ENCODE measurements around the gene KRT9. TPM values are rescaled to one million over a fixed set of nuclear protein-coding genes. Genes with fewer than 3 reads are reported as not detected.

The KRT9 gene, protein sequence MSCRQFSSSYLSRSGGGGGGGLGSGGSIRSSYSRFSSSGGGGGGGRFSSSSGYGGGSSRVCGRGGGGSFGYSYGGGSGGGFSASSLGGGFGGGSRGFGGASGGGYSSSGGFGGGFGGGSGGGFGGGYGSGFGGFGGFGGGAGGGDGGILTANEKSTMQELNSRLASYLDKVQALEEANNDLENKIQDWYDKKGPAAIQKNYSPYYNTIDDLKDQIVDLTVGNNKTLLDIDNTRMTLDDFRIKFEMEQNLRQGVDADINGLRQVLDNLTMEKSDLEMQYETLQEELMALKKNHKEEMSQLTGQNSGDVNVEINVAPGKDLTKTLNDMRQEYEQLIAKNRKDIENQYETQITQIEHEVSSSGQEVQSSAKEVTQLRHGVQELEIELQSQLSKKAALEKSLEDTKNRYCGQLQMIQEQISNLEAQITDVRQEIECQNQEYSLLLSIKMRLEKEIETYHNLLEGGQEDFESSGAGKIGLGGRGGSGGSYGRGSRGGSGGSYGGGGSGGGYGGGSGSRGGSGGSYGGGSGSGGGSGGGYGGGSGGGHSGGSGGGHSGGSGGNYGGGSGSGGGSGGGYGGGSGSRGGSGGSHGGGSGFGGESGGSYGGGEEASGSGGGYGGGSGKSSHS
- total RNA-seq = not detected in 2 replicates

DNA sequence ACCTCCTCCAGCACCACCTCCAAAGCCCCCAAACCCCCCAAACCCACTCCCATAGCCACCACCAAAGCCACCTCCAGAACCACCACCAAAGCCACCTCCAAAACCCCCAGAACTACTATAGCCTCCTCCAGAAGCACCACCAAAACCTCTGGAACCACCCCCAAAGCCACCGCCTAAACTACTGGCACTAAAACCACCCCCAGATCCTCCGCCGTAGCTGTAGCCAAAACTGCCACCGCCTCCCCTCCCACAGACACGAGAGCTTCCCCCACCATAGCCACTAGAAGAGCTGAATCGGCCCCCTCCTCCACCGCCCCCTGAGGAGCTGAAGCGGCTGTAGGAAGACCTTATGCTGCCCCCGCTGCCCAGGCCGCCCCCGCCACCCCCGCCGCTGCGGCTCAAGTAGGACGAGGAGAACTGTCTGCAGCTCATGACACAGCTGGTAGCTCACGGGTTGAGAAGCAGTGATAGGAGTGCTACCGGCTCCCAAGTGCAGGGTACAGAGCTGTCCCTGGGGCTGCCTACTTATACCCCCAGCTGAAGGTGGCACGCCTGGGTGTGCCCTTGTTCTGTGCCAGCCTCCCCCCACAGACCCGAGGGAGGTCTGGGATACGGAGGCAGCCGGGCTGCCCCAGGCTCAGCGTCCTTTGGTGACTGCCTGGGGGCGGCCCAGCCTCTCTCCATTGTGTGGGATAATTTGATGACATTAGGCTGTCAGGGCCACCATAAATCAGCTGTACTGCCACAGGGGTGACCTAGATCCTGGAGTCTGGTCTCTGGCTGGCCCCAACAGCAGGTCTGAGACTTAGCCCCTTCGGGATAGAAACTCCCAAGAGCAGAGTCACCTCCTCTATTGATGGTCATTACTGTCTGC lies at the start of gene KRT9:
KRT9 (minus strand) TSS at position 499 of the 874 bp plus-strand sequence; CDS start at position 432, 67 bp downstream.

GRCh38 chr17:41612376-41613160 lies 40.7 kb upstream of the KRT9 start, which contains the start of gene KRT16:
KRT16 (minus strand) TSS chr17:41612767; CDS start chr17:41612688, 79 bp downstream.

DNA sequence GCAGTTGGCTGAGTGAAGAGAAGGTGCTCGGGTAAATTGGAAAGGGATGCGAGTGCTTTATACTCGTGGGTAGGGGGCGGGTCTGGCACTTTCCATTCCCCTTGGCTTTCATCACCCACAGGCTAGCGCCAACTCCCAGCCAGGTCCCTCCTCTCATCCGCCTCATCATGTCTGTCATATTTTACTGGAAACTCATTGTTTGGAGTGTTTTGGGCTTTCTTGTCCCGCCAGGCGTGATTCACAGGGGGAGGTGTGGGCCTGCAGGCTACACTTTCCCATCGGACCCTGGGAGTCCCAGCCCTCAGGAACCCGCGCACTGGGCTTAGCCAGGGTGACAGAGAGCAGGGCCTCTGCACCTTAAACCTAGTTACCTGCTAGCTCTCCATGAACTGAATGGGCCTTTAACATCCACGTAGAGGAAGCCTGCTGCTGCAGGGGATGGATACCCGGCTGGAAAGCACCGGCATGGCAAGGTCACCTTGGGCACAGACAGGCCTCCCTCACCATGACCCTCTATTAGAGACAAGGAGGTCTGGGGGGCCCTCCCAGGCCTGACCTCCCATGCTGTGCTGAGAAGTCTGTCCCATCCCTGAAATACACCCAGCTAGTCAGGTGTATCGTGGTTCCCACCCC lies 15.1 kb upstream of the KRT9 start, which contains the start of gene KRT14:
KRT14 (minus strand) TSS at position 33 of the 633 bp plus-strand sequence. CDS start 61 bp downstream, outside the sequence.

GRCh38 chr17:41518789-41519449 lies 52.9 kb downstream of the KRT9 start, which contains the start of gene KRT15:
KRT15 (minus strand) TSS chr17:41518890; CDS start chr17:41518827, 63 bp downstream.

Other genes with a start within 250 kb of the KRT9 start
- not detected in 2 replicates for gene KRT33A, start 221.2 kb downstream of the KRT9 start, total RNA-seq
- gene KRT33B, start 202.2 kb downstream of the KRT9 start, total RNA-seq = not detected in 2 replicates
- 0.37 and 0.59 TPM in 2 replicates for gene KRT34, start 189.8 kb downstream of the KRT9 start, total RNA-seq
- not detected in 2 replicates for gene KRT31, start 174.5 kb downstream of the KRT9 start, total RNA-seq
- not detected in 2 replicates for gene KRT37, start 147.5 kb downstream of the KRT9 start, total RNA-seq
- gene KRT38, start 131.1 kb downstream of the KRT9 start, total RNA-seq = not detected in 2 replicates
- gene KRT32, start 104.7 kb downstream of the KRT9 start, total RNA-seq = not detected in 2 replicates
- gene KRT35, start 90.9 kb downstream of the KRT9 start, total RNA-seq = not detected in 2 replicates
- gene KRT36, start 82.1 kb downstream of the KRT9 start, total RNA-seq = not detected in 2 replicates
- gene KRT13, start 66.4 kb downstream of the KRT9 start, total RNA-seq = not detected in 2 replicates
- 0.78 TPM in 1 of 2 replicates, not detected in the other for gene KRT15, start 53.2 kb downstream of the KRT9 start, total RNA-seq
- 3.7 and 12.5 TPM in 2 replicates for gene KRT19, start 43.8 kb downstream of the KRT9 start, total RNA-seq
- 0.59 TPM in 1 of 2 replicates, not detected in the other for gene KRT14, start 14.8 kb upstream of the KRT9 start, total RNA-seq
- gene KRT16, start 40.7 kb upstream of the KRT9 start, total RNA-seq = not detected in 2 replicates
- 1.2 and 1.8 TPM in 2 replicates for gene KRT17, start 52.5 kb upstream of the KRT9 start, total RNA-seq
- gene EIF1, start 116.8 kb upstream of the KRT9 start, total RNA-seq = 55.1 and 55.7 TPM in 2 replicates
- not detected in 2 replicates for gene GAST, start 140.3 kb upstream of the KRT9 start, total RNA-seq
- gene HAP1, start 162.6 kb upstream of the KRT9 start, total RNA-seq = not detected in 2 replicates
- 0.98 and 3.7 TPM in 2 replicates for gene JUP, start 214.7 kb upstream of the KRT9 start, total RNA-seq
- gene P3H4, start 239.9 kb upstream of the KRT9 start, total RNA-seq = 38.6 and 42.0 TPM in 2 replicates
- 239 and 240 TPM in 2 replicates for gene FKBP10, start 240.9 kb upstream of the KRT9 start, total RNA-seq